NCI-H187 (cell line): ENCODE data around the gene SLC25A45.
"Not testable (repeated sequence)": the region's sequence is repeated elsewhere in the genome, so short reads cannot be mapped to it uniquely, and the experiment has no call there.

Experiments used
- DNase-seq, 2 experiments: peaks; one replicate each; lab custom pipeline; 2025; lab: John Stamatoyannopoulos, UW

Gene SLC25A45

DNA sequence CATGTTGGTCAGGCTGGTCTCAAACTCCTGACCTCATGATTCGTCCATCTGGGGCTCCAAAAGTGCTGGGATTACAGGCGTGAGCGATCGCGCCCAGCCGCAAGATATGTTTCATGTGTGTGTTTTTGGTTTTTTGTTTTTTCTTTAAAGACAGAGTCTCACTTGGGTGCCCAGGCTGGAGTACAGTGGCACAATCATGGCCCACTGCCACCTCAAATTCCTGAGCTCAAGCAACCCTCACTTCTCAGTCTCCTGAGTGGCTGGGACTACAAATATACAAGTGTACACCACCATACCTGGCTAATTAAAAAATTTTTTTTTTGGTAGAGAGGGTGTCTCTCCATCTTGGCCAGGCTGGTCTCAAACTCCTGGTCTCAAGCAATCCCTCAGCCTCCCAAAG, 19.5 kb downstream of the SLC25A45 start:
- DNase-seq, result no peak

DNA sequence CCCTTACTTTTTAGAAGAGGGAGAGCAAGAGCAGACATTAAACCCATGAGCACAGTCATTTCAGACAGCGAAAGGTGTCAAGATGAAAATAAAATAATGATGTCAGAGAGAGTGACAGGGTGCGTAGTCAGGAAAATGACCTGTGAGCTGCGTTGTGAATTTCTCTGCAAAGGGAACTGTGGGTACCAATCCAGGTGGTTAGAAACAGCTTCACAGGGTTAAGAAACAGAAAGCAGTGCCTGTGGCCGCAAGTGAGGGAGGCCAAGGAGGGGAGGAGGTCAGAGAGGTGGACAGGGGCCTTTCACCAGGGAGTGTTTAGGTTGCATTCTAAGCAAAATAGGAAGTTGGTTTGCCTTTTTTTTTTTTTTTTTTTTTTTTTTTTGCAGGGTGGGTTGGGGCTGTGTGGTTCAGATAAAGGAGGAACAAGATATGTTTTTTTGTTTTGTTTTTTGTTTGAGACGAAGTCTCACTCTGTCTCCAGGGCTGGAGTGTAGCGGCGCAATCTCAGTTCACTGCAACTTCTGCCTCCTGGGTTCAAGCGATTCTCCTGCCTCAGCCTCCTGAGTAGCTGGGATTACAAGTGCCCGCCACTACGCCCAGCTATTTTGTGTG, 20.0 kb downstream of the SLC25A45 start:
- no peak for DNase-seq

- DNase-seq, result no peak
These were observed 24.5 kb downstream of the SLC25A45 start for GRCh38 chr11:65357856-65358356.

DNA sequence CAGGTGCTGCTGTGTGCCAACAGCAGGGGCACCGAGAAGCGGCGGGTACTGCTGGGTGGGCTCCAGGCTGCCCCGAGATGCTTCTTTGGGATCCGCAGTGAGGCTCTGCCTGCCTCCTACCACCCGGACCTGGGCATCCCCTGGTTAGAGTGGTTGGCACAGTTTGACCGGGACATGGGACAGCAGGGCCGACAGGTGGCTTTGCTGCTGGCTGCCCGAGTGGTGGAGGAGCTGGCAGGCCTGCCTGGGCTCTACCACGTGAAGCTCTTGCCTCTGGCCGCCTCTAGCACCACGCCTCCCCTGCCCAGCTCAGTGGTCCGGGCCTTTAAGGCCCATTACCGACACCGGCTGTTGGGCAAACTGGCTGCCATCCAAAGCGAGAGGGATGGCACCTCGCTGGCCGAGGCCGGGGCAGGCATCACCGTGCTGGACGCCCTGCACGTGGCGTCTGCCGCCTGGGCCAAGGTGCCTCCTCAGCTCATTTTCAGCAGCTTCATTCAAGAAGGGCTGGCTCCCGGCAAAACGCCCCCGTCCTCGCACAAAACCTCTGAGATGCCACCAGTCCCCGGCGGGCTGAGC, 26.0 kb downstream of the SLC25A45 start:
- no peak for DNase-seq

DNA sequence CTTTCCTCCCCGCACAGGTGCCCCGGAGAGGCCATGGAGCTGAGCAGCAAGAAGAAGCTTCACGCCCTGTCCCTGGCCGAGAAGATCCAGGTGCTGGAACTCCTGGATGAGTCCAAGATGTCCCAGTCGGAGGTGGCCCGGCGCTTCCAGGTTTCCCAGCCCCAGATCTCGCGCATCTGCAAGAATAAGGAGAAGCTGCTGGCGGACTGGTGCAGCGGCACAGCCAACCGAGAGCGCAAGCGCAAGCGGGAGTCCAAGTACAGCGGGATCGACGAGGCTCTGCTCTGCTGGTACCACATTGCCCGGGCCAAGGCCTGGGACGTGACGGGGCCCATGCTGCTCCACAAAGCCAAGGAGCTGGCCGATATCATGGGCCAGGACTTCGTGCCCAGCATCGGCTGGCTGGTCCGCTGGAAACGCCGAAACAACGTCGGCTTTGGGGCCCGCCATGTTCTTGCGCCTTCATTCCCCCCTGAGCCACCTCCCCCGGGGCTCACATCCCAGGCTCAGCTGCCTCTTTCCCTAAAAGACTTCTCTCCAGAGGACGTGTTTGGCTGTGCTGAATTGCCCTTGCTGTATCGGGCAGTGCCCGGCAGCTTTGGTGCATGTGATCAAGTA, 26.6 kb downstream of the SLC25A45 start:
- no peak for DNase-seq

DNA sequence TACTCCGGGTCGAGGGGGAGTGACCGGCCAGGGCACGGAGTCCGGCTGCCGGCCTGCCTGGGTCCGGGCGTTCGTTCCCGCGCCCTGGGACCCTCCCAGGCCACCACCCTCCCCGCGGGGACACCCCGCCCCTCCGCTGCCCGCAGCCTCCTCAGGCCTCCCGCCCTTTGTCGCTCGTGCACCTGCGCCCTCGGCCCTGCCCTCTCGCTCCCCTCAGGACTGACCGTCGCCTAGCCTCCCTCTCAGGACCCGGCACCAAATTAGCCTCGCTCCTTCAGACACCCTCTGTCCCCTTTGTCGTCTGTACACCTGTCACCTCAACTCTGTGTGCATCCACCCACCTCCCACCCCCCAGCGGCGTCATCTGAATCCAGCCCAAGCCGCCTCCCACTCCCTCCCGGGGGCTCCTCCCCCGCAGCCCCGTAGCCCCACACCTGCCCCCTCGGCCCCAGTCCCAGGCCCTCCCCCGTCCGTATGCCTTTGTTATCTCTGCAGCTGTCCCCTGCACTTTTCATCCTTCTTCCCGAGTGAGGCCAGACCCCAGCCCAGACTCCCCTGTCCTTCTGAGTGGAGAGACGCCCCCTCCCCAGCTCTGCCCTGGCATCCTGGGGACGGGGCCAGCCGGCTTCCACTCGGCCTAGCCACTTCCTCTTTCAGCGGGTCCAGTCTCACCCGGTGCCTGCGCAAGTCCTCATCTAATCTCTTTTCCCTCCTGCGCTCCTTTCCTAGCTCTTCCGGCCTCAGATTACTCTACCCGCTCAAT, 27.3 kb downstream of the SLC25A45 start:
- DNase-seq, result peak; percentile 10 to 62

GRCh38 chr11:65354265-65355012, 28.0 kb downstream of the SLC25A45 start, which contains the start of gene TIGD3:
Gene TIGD3, plus strand, starts transcription at chr11:65354751. Its CDS starts 1,058 bp downstream, at chr11:65355809.
- peak; percentile 83 to 97 for DNase-seq

GRCh38 chr11:65353900-65354264, 28.6 kb downstream of the SLC25A45 start:
- DNase-seq, result no peak

DNA sequence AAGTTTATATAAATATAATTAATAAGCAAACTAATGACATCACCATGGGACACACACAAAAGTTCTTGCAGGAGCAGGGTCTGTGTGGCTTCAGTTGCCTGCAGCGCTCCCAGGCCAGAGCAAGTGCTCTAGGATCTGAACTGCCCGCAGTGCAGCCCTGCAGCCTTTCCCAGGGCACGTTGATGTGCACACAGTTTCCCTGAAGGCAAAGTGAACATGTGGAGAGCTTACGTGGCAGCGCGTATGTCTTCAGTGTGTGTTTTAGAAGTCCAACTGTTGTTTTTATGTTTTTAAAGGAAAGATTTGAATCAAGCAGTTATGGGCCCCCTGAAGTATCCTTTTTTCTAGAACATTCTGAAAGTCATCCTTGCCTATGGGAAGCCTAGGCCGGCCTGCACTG, 29.1 kb downstream of the SLC25A45 start:
- no peak for DNase-seq

GRCh38 chr11:65352783-65353182, 29.7 kb downstream of the SLC25A45 start:
- no peak for DNase-seq

DNA sequence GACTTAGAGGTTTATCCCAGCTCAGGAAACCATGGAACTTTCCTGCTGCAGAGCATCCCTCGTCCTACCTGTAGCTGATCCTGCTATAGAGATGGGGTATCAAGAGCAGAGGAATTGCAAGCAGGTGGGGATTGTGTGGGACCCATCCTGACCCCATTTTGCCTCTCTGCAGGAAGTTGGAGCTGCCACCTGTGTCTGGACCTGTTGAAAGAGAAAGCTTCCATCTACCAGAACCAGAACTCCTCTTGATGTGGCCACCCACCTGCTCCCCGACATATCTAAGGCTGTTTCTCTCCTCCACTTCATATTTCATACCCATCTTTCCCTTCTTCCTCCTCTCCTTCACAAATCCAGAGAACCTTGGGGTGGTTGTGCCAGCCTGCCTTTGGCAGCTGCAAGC, 30.9 kb downstream of the SLC25A45 start:
- no peak for DNase-seq

- DNase-seq, result no peak
These were observed 40.6 kb downstream of the SLC25A45 start for GRCh38 chr11:65341856-65342255.

DNA sequence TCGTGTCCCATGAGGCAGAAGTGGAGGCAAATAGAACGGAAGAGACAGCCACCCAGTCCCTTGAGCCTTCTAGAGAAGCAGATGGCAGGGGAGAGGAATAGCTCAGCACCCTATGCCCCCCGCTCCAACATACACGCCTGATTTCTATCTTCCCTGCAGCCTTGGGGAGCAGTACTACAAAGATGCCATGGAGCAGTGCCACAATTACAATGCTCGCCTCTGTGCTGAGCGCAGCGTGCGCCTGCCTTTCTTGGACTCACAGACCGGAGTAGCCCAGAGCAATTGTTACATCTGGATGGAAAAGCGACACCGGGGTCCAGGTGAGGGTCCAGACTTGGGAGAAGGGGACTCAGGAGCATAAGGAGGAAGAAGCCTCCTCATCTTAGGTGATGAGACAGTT, 42.2 kb downstream of the SLC25A45 start:
- DNase-seq, result no peak

DNA sequence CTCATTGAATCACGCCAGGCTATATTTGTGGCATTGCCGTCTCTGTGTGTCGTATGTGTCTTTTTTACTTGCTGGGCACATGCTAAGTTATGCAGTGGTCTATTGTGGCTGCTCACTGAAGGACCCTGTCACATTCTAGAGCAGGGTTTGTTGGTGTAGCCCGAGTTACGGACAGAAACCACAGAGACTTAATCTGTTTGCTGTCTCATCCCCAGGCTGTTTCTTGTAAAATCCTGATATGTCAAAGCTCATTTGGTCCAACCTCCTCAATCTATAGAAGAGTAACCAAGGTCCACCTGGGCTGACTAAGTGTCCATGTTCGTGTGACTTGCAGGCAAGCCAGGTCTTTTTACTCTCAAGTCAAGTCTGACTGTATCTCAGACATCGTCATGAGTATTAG, 43.8 kb downstream of the SLC25A45 start:
- DNase-seq, result no peak

DNA sequence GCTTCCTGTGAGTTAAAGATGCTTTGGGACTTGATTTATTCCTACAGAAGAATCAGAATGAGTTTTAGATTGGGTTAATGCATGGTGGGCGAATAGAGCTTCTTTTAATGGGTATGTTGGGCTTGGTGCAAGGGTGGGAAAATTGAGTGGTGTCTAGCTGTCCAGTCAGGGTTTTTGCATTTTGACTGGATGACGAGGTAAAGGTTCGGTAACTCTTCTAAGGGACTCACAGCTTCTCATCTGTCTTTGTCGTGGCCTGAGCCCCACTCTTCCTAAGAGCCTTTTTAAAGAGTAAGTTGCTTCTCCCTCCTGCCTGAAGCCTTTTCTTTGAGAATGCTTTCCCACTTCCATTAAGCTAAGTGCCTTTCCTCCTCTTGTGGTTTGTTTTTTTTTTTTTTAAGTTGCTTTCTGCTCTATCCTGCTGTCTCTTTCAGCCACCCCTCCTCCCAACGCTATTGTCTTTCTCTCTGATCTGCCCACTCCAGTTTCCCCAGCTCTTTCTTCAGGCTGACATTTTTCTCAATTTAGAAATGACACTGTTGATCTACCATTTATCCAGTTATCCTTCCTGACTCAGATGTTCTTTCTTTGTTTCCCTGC, 47.6 kb downstream of the SLC25A45 start:
- DNase-seq, result peak; percentile 38 to 60

GRCh38 chr11:65332591-65332990, 49.9 kb downstream of the SLC25A45 start:
- not testable (repeated sequence) for DNase-seq

DNA sequence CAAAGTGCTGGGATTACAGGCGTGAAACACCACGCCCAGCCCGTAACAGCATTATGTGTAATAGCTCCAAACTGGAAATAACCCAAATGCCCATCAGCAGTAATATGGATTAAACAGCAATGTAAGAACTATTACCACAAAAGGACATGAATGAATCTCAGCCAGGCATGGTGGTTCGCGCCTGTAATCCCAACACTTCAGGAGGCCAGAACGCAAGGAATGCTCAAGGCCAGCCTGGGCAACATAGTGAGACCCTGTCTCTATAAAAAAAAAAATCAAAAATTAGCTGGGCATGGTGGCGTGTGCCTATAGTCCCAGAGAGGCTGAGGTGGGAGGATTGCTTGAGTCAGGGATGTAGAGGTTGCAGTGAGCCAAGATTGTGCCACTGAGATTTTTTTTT, 51.9 kb downstream of the SLC25A45 start:
- no peak for DNase-seq

DNA sequence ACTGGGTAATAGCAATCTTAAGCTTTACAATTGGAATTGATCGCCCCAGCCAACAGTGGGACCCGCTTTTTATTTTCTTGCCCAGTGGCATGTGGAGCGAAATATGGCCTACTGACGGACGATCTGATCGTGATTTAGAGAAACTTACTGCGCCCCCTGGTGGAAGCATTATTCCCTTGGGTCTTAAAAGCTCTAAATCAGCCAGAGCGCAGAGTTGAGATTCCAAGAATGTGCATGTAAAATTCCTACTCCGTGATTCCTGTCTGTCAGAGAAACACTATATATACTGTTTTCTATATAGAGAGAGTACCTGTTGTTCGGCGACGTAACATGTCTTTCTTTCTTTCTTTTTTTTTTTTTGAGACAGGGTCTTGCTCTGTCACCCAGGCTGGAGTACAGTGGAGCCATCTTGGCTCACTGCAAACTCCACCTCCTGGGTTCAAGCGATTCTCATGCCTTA, 52.5 kb downstream of the SLC25A45 start:
- DNase-seq, result peak; percentile 58 to 81

GRCh38 chr11:65329478-65329877, 53.0 kb downstream of the SLC25A45 start:
- DNase-seq, result no peak

DNA sequence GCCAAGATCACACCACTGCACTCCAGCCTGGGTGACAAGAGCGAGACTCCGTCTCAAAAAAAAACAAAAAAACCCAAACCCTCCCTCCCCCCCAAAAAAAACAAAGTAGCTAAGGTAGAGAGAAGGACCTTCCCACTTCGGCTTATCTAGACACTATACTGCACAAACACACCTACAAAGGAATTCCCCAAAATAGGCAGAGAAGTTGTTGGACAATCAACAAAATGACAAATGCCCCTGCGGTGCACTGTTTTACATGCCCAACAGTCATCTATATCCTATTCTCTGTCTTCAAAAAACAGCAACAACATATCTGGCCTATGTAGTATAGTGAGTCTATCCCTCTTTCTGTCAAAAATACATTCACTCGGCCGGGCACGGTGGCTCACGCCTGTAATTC, 55.4 kb downstream of the SLC25A45 start:
- DNase-seq, result no peak

DNA sequence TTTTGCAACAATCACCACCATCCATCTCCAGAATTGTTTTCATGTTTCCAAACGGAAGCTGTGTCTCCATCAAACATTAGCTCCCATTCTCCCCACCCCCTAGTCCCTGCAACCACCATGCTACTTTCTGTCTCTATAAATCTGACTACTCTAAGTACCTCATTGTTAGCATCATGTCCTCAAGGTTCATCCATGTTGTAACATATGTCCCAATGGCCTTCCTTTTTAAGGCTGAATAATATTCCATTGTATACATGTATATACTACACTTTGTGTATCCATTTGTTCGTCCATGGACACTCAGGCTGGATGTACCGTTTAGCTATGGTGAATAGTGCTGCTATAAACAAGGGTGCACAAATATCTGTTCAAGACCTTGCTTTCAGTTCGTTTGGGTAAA, 57.0 kb downstream of the SLC25A45 start:
- DNase-seq, result no peak
